HG02970 (cell line): ENCODE measurements around the gene RASL11A.
"Not testable (repeated sequence)": the region's sequence is repeated elsewhere in the genome, so short reads cannot be mapped to it uniquely, and the experiment has no call there.

ENCODE experiments used
- ATAC-seq: cut with Tn5 transposase; IDR thresholded peaks from one replicate; pipeline ENCODE4 v1.9.1; 2021; ENCODE audit warnings: mild to moderate bottlenecking, moderate library complexity, moderate number of reproducible peaks; ENCODE audit not compliant: unreplicated experiment, low FRiP score

RASL11A gene

DNA sequence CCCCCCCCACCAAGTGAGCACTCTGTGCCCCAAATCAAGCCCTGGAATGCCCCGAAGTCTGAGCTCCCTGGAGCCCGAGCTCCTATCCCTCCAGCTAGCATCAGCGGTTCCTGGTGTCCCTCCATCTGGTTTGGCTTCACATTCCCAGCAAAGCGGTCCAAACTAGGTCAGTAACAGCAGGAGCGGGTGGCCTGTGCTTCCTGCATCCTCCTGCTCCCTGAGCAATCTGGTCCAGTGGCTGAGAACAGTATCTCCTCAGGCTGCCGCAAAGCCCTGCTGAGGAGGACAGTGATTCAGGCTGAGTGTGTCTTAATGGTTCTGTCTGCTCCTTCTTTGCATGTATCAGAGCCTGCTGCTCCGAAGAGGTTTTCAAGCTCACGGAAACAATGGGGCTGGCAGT lies 25.9 kb downstream of the RASL11A start:
- no peak for ATAC-seq

DNA sequence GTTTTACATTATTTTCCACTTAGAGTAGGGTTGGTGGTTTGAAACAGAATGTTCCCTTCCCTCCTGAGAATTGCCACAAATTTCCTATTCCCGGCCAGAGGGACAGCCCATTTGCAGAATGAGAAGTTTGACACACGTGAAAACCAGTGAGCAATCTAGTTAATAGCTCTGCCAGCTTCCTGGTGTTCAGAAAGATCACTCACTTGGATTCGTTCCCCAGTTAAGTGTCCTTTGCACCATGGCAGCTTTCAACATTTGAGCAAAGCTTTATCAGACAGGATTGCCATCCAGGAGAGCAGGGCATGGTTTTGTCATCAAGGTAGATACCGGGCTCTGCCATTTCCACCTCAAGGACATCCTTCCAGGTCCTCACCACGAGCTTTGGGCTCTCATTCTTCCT lies 28.2 kb downstream of the RASL11A start:
- no peak for ATAC-seq

DNA sequence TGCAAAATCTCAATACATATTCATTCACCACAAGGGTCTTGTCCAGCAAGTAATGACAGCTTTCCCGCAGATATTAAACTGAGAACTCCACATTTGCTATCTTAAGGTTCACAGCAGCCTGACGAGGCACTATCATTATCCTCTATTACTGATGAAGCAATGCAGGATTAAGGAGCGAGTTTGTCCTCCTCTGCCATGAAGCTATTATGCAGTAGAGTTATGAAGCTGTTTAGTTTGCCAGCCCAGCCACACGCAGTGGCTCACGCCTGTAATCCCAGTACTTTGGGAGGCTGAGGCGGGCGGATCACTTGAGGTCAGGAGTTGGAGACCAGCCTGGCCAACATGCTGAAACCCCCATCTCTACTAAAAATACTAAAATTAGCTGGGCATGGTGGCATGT lies 29.8 kb downstream of the RASL11A start:
- not testable (repeated sequence) for ATAC-seq

DNA sequence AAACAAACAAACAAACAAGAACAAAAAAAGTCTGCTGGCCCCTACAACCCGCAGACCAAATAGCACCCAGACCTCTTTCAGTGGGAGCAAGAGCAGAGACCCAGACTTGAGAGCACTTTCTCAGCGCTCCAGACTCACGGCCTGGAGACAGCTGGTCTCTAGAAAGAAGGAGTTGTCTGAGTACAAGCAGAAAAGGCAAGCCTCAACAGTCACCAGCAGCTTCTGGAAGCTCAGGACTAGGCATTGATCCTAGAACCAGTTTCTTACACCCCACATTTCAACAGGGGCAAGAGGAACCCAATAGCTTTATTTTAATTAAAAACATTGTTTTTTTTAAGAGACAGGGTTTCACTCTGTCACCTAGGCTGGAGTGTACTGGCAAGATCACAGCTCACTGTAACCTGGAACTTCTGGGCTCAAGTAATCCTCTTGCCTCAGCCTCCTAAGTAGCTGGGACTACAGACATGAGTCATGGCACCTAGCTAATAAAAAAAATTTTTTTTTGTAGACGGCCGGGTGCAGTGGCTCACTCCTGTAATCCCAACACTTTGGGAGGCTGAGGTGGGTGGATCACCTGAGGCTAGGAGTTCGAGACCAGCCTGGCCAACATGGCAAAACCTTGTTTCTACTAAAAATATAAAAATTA lies 30.4 kb downstream of the RASL11A start:
- no peak for ATAC-seq

DNA sequence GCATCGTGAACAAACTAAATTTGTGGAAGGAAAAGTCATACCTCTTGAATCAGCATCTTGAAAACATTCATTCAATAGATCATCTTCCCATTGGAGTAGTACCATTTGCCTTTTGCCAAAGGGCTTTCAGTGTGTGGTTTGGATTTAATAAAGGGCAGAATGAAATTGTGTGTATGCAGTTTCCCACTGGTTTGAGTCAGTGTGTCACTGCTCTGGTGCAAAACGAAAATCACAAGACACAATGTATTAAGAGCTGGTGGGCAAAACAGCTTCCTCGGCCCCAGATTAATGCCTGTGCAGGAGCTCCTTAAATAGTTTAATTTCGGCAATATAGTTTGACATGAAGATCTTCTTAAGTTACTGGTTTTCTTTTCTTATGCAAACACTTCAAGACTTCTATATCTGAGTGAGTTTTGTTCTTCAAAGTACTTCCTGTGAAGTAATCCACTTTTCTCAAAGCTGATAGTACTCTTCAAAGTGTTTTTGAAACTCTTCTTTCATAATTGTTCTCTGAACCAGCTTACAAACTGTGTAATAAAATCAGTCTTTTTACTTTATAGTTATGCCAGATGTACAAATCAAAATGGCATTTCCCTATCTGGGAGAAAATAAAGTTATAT lies 32.1 kb downstream of the RASL11A start:
- no peak for ATAC-seq

DNA sequence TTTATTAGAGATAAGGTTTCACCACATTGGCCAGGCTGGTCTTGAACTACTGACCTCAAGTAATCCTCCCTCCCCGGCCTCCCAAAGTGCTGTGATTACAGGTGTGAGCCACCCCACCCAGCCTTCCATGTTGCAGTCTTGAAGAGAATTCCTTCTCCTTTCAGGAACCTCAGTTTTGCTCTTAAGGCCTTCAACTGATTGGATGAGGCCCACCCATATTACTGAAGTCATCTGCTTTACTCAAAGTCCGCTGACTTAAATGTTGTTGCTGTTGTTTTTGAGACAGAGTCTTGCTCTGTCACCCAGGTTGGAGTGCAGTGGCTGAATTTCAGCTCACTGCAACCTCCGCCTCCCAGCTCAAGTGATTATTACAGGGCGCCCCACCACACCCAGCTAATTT lies 33.5 kb downstream of the RASL11A start:
- no peak for ATAC-seq

DNA sequence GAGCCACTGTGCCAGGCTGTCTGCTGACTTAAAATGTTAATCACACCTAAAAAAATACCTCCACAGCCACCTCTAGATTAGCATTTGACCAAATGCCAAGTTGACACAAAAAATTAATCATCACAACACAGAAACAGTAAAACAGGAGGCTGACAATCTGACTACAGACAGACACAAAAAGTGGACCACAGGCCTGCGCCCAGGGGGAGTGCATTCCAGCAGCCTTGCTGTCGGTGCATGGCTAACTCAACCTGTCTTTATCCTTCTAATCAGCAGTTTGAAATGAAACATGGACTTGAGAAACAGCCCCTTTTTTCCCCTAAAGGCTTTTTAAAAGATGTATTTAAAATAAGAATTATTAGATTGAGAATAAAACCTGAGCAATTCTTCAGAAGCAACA lies 34.0 kb downstream of the RASL11A start:
- ATAC-seq = no peak

DNA sequence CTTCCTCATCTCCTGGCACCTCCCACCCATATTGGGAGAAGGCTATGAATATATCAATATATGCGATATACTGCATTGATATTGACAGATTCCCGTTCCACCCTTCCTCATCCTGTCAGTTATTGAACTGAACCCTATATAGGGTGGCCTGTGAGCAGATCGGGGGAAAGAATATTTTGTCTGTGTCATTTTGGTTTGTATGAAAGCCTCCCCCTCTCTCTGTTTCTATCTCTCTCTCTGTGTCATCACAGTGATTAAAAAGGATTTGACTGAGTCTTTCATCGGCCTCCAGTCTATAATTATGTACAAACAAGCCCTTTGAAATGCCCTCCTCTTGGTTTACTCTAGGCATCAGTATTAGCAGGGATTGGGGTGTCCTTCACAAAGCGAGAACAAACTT lies 35.7 kb downstream of the RASL11A start:
- no peak for ATAC-seq

DNA sequence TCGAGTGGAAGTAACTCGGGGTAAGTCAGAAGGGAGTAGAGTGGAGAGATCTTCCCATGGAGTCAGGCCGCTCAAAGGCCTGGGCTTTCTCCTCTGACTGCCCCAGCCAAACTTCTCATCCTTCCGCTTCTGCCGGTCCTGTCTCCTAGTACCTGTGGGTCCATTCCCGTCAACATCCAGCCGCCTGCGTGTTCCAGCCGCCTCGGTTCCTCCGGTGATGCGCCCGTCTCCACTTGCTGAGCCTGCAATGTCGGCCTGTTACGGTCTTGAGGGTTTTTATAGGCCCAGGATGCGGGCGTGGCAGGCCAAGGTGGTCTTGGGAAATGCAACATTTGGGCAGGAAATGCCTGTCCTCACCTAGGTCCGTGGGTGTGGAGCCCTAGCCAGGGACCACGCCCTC lies 38.3 kb downstream of the RASL11A start:
- no peak for ATAC-seq

DNA sequence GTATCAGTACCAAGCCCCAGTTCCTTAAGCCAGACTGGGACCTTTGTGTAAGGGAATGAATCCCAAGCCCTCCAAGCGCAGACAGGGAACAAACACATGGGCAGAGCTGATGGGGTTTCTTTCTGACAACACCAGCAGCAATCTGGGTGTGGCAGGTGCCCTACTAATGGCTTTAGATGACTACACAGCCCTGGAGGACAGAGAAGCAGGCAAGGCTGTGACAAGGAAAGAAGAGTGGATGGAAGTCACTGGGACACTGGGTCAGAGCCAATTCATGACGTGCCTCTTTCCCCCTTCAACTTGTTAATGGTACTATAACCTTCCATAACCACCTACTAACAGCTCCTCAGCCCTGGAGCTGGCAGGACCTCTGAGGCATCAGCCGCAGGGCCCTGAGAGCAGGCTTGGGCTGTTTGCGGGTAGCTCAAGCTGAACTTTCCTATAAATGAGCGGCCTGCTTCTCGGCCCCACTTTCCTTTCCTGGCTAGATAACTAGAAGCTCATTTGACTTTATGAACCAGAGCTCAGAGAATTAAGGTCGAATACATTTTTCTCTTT lies 38.9 kb downstream of the RASL11A start:
- ATAC-seq = no peak

DNA sequence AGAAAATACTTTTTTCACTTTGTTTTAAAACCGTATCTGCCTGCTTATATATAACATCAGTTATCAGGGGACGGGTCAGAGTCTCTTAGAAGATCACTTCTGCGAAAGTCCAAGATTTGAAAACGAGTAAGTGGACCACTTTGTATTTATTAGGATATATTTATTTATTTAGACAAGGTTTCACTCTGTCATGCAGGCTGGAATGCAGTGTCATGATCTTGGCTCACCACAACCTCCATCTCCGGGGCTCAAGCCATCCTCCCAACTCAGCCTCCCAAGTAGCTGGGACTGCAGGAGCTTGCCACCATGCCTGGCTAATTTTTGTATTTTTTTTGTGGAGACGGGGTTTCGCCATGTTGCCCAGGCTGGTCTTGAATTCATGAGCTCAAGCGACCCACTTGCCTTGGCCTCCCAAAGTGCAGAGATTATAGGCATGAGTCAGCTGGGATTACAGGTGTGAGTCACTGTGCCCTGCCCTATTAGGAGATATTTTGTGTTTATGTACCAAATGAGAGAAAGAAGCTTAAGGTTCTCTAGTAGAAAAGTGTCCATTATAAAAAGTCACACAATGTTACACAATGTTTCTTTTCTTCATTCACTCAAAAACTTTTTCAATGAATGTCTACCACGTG lies 39.5 kb downstream of the RASL11A start:
- ATAC-seq = no peak

DNA sequence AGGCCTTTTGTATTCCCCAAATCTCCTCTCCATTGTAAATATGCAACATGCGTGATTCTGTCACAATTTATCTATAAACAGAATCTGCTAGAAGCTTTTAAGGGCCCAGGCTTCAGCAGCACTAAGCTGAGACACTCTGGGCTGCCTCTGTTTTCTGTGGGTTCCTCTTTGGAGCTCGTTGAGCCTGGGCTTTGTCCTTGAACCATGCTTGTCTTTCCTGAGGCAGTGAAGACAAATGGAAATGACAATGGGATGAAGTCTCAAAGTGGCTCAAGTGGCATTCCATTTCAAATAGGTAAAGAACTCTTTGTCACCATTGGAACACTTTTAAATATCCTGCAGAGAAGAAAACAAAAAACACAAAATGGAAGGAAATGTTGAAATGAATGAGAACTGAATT lies 40.3 kb downstream of the RASL11A start:
- ATAC-seq = no peak

DNA sequence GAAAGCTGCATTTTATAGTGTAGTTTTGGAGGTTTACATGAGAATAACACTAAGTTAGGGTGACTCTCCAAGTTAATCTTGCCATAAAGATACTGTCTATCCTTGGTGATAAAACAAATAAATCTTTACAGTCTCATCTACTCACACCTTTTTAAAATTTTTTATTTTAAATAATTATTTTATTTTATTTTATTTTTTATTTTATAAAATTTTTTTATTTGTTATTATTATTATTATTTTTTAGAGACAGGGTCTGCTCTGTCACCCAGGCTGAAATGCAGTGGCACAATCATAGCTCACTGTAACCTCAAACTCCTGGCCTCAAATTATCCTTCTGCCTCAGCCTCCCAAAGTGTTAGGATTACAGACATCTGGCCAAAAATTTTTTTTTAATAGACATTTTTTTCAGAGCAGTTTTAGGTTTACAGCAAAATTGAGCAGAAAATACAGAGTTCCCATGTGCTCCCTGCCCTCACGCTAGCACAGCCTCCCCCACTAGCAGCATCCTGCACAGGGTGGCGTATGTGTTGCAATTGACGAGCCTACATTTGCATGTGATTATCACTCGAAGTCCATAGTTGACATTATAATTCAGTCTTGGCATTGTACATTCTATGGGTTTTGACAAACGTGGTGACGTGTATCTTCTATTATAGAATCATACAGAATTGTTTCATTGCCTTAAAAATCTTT lies 41.0 kb downstream of the RASL11A start:
- no peak for ATAC-seq

DNA sequence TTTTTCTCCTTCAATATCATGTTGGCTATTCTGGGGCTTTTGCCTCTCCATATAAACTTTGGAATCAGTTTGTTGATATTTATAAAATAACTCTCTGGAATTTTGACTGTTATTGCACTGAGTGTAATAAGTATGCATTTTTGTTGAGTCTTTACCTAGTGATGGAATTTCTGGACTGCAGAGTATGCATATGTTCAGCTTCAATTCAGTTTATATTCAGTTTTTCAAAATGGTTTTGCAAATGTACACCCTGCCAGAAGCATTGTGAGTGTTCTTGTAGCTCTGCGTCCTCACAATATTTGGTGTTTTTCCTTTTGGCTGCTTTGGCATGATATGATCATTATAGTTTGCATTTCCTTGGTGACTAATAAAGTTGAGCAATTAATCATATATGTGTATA lies 43.1 kb downstream of the RASL11A start:
- ATAC-seq = no peak

DNA sequence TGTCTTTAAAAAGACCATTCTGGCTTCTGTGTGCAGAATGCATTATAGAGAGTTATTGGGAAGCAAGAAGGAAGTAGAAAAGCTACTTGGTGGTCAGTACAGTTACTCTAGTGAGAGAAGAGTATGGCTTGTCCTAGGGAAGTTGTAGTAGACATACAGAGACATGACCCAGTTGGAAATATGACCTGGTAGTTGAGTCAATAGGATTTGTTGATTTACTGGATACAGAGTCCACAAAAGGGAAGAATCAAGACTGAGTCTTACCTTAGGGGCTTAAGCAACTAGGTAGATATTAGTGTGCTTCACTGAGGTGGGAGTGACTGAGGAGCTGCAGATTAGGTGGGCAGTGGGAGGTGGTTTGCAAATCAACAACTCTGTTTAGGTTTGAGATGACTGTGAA lies 48.8 kb downstream of the RASL11A start:
- ATAC-seq = no peak

DNA sequence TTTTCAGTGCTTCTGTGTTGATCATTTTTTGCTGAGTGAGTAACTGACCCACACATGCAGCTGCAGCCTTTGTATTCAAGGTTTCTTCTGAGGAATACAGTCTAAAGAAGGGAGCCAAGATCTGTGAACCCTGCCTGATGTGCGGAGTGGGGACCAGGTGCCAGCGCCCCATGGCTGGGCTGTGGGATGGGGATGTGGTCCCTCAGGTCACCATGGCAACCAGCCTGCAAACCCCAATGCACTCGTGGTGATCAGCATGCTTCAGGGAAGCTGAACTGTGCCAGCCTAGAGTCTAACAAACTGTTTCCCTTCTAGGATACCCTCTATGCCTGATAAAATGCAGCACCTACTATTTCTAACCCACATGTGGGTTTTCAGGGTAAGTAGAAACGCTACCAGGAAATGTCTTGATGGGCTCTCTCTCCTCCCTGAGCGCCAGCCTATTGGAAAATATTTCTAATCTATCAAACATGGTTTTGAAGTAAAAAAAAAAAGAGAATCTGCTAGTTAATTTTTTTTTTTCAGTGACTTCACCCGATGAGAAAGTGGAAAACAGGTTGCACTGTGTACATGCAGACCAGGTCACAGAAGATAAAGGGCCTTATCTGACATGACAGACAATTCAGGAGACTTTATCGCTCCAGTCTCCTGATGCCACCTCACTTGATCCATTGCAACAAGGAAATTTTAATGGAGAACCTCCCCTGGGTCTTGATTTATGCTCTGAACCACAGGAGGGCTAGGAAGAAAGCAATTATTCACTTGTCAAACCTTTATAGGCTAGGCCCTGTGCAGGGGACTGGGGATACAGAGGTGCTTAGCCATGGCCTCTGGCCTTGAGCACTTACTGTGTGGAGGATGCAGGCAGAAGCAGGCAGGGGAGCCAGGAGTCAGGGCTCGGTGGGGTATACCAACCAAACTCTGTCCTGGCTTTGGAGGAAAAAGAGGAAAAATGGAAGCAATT lies 51.1 kb downstream of the RASL11A start:
- ATAC-seq = no peak

DNA sequence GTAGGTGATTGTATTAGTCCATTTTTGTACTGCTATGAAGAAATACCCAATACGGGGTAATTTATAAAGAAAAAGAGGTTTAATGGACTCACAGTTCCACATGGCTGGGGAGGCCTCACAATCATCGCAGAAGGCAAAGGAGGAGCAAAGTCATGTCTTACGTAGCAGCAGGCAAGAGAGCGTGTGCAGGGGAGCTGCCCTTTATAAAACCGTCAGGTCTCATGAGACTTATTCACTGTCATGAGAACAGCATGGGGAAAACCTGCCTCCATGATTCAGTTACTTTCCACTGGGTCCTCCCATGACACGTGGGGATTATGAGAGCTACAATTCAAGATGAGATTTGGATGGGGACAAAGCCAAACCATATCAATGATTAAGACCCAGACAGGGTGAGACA lies 51.8 kb downstream of the RASL11A start:
- ATAC-seq = not testable (repeated sequence)
